Breast epithelium (tissue), 3 donors: ENCODE data around the gene SLC22A8.

Experiments
- POLR2A ChIP-seq: fragments of 450-650 bp; IDR thresholded peaks from one replicate; pipeline ENCODE4 v1.6.1; 2016; ENCODE audit warnings: antibody characterized with exemption, mild to moderate bottlenecking, moderate library complexity
- TF ChIP-seq, protein P1 (sequence below), 3 donors: fragments of 450-650 bp; IDR thresholded peaks; one replicate each; pipeline ENCODE4 v1.5.1; 2016 to 2017; ENCODE audit warnings: antibody characterized with exemption in 3 of 3, mild to moderate bottlenecking in 3 of 3, moderate library complexity in 3 of 3

DNA sequence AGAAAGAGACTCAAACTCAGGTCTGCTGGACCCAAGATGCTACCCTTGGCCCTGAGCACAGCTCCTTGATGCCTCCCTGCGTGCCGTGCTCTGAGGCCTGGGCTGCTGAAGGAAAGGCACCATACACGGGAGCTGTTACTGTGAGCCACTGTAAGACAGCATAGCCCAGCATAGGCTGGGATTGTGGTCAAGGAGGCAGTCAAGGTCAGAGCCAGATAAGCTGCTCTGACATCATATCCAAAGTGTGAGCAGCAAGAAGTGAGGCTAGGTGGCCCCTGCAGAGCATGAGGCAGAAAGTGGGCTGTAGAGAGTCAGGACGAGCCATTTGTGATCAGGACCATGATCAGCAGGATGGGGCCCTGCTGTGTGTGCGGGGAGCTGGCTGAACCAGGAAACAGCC, 7.7 kb downstream of the SLC22A8 start:
- no peak for TF ChIP-seq POLR2A
- TF ChIP-seq, protein P1, sequence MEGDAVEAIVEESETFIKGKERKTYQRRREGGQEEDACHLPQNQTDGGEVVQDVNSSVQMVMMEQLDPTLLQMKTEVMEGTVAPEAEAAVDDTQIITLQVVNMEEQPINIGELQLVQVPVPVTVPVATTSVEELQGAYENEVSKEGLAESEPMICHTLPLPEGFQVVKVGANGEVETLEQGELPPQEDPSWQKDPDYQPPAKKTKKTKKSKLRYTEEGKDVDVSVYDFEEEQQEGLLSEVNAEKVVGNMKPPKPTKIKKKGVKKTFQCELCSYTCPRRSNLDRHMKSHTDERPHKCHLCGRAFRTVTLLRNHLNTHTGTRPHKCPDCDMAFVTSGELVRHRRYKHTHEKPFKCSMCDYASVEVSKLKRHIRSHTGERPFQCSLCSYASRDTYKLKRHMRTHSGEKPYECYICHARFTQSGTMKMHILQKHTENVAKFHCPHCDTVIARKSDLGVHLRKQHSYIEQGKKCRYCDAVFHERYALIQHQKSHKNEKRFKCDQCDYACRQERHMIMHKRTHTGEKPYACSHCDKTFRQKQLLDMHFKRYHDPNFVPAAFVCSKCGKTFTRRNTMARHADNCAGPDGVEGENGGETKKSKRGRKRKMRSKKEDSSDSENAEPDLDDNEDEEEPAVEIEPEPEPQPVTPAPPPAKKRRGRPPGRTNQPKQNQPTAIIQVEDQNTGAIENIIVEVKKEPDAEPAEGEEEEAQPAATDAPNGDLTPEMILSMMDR (IDR thresholded peaks at IDR 0.05) = no peak
